Stimulated activated naive CD4-positive, alpha-beta T cell (primary cell): Measurements from ENCODE around the gene BAZ1A.
"Not testable (repeated sequence)": the region's sequence is repeated elsewhere in the genome, so short reads cannot be mapped to it uniquely, and the experiment has no call there.

Experiments
- DNase-seq, 6 experiments: peaks; one replicate each; lab custom pipeline; 2025; lab: John Stamatoyannopoulos, UW

BAZ1A gene

GRCh38 chr14:34781242-34781641 is 93.9 kb downstream of the BAZ1A start:
- DNase-seq: no peak

- no peak for DNase-seq
These were observed 94.5 kb downstream of the BAZ1A start for GRCh38 chr14:34780646-34781045.

- DNase-seq: no peak
These were observed 96.4 kb downstream of the BAZ1A start for GRCh38 chr14:34778744-34779143.

- no peak for DNase-seq
These were observed 98.5 kb downstream of the BAZ1A start for GRCh38 chr14:34776611-34777010.

GRCh38 chr14:34775922-34776321 is 99.2 kb downstream of the BAZ1A start:
- no peak for DNase-seq

- no peak for DNase-seq
These were observed 99.8 kb downstream of the BAZ1A start for GRCh38 chr14:34775342-34775741.

GRCh38 chr14:34770901-34771300 is 104.3 kb downstream of the BAZ1A start:
- no peak for DNase-seq

- no peak for DNase-seq
These were observed 108.6 kb downstream of the BAZ1A start for GRCh38 chr14:34766606-34767005.

- DNase-seq: no peak
These were observed 109.1 kb downstream of the BAZ1A start for GRCh38 chr14:34766060-34766459.

GRCh38 chr14:34755215-34755614 is 119.9 kb downstream of the BAZ1A start:
- no peak for DNase-seq

GRCh38 chr14:34754687-34755086 is 120.5 kb downstream of the BAZ1A start:
- no peak for DNase-seq

GRCh38 chr14:34750670-34751069 is 124.5 kb downstream of the BAZ1A start:
- no peak for DNase-seq

- DNase-seq: no peak
These were observed 124.9 kb downstream of the BAZ1A start for GRCh38 chr14:34750233-34750632.

- no peak for DNase-seq
These were observed 125.8 kb downstream of the BAZ1A start for GRCh38 chr14:34749408-34749807.

- DNase-seq: no peak
These were observed 132.7 kb downstream of the BAZ1A start for GRCh38 chr14:34742270-34743115.

GRCh38 chr14:34741840-34742239 is 133.3 kb downstream of the BAZ1A start:
- DNase-seq: peak in 2 of 6 experiments; percentile 11 to 12

GRCh38 chr14:34740139-34740538 is 135.0 kb downstream of the BAZ1A start:
- not testable (repeated sequence) for DNase-seq

- not testable (repeated sequence) for DNase-seq
These were observed 138.1 kb downstream of the BAZ1A start for GRCh38 chr14:34737079-34737478.

GRCh38 chr14:34733245-34733644 is 141.9 kb downstream of the BAZ1A start:
- DNase-seq: no peak

GRCh38 chr14:34732802-34733201 is 142.4 kb downstream of the BAZ1A start:
- DNase-seq: no peak

GRCh38 chr14:34723867-34724266 is 151.3 kb downstream of the BAZ1A start:
- no peak for DNase-seq

- DNase-seq: peak in 5 of 6 experiments; percentile 3 to 51 (median 13)
These were observed 152.2 kb downstream of the BAZ1A start for GRCh38 chr14:34722723-34723545.

- DNase-seq: no peak
These were observed 154.0 kb downstream of the BAZ1A start for GRCh38 chr14:34721129-34721528.
